HepG2 (cell line): ENCODE measurements around the gene HAT1. TPM values are rescaled to one million over a fixed set of nuclear protein-coding genes. Genes with fewer than 3 reads are reported as not detected.
A peak's percentile ranks its signal among the peaks of the same experiment; 100 is the strongest.

Experiments used
- ERF ChIP-seq: IDR thresholded peaks from 2 replicates; pipeline ENCODE4 v1.6.1; 2018; ENCODE audit warnings: missing biosample characterization, missing genetic modification reagents
- ETV6 ChIP-seq: sonication (generic); formaldehyde crosslinking; conservative IDR thresholded peaks from 2 replicates; pipeline ENCODE4 v1.4.0; 2020; ENCODE audit warnings: missing genetic modification reagents
- FOSL1 ChIP-seq: sonication (generic); formaldehyde crosslinking; IDR thresholded peaks from 2 replicates; pipeline ENCODE4 v1.9.0; 2021; ENCODE audit warnings: missing genetic modification reagents, borderline replicate concordance
- HDAC1 ChIP-seq: sonication (generic); formaldehyde crosslinking; IDR thresholded peaks from 2 replicates; pipeline ENCODE4 v1.5.1; 2020; ENCODE audit warnings: mild to moderate bottlenecking, missing genetic modification reagents
- PITX1 ChIP-seq: sonication (generic); formaldehyde crosslinking; IDR thresholded peaks from 2 replicates; pipeline ENCODE4 v1.5.1; 2020; ENCODE audit warnings: mild to moderate bottlenecking, missing genetic modification reagents
- RCOR2 ChIP-seq: IDR thresholded peaks from 2 replicates; pipeline ENCODE4 v1.6.1; 2016; ENCODE audit warnings: missing biosample characterization, missing genetic modification reagents
- RNF2 ChIP-seq: fragments of 450-650 bp; conservative IDR thresholded peaks from 2 replicates; pipeline ENCODE4 v1.6.1; 2016; ENCODE audit warnings: low read depth
- SRSF9 ChIP-seq: fragments of 200-400 bp; formaldehyde crosslinking; IDR thresholded peaks from 2 replicates; pipeline ENCODE4 v1.6.1; 2018; ENCODE audit warnings: borderline replicate concordance, mild to moderate bottlenecking, low read depth, low read length; ENCODE audit not compliant: insufficient read depth, poor library complexity, severe bottlenecking
- U2AF2 ChIP-seq: fragments of 200-400 bp; formaldehyde crosslinking; IDR thresholded peaks from 2 replicates; pipeline ENCODE4 v1.6.1; 2017; ENCODE audit warnings: low read depth, mild to moderate bottlenecking, low read length
- ZNF138 ChIP-seq: sonication (generic); formaldehyde crosslinking; IDR thresholded peaks from 2 replicates; pipeline ENCODE4 v1.5.0; 2020; ENCODE audit warnings: mild to moderate bottlenecking, low read depth, missing genetic modification reagents
- ZNF510 ChIP-seq: sonication (generic); formaldehyde crosslinking; IDR thresholded peaks from 2 replicates; pipeline ENCODE4 v1.4.0; 2020; ENCODE audit warnings: low read depth, mild to moderate bottlenecking, missing genetic modification reagents
- ZNF557 ChIP-seq: sonication (generic); formaldehyde crosslinking; IDR thresholded peaks from 2 replicates; pipeline ENCODE4 v1.4.0; 2020; ENCODE audit warnings: missing genetic modification reagents
- ZNF605 ChIP-seq: sonication (generic); formaldehyde crosslinking; IDR thresholded peaks from 2 replicates; pipeline ENCODE4 v1.8.0; 2022; ENCODE audit warnings: mild to moderate bottlenecking, missing genetic modification reagents
- ZNF629 ChIP-seq: sonication (generic); formaldehyde crosslinking; conservative IDR thresholded peaks from 2 replicates; pipeline ENCODE4 v1.5.0; 2020; ENCODE audit warnings: missing genetic modification reagents
- ZNF660 ChIP-seq: sonication (generic); formaldehyde crosslinking; IDR thresholded peaks from 2 replicates; pipeline ENCODE4 v1.5.1; 2020; ENCODE audit warnings: mild to moderate bottlenecking, low read depth, missing genetic modification reagents, borderline replicate concordance
- ZNF674 ChIP-seq: sonication (generic); formaldehyde crosslinking; IDR thresholded peaks from 2 replicates; pipeline ENCODE4 v1.5.0; 2020; ENCODE audit warnings: low read depth, mild to moderate bottlenecking, missing genetic modification reagents
- ZNF878 ChIP-seq: sonication (generic); formaldehyde crosslinking; IDR thresholded peaks from 2 replicates; pipeline ENCODE4 v1.8.1; 2023; ENCODE audit warnings: mild to moderate bottlenecking, missing genetic modification reagents, moderate library complexity
- polyA plus RNA-seq, 8 experiments: library from polyadenylated mRNA; depleted of rRNA in 3 of 8; stranded (reverse) in 7 of 8; unstranded in 1 of 8; fragments of >200 nt; fragmentation: Illumina TruSeq in 4 of 8; extraction: Trizol in 4 of 8; gene quantifications; 2 replicates each; pipeline versions ENCODE4 v1.2.1 to v1.2.3, GENCODE V29; 2011 to 2016; ENCODE audit warnings: low read depth in 4 of 8, missing spikeins in 1 of 8, mixed read lengths in 1 of 8; ENCODE audit not compliant: insufficient read depth in 1 of 8
- total RNA-seq, 5 experiments: library from RNA; depleted of rRNA; stranded (reverse); fragments of >200 nt; fragmentation: Illumina TruSeq; extraction: Trizol; gene quantifications; 2 replicates each; pipeline ENCODE4 v1.2.3, GENCODE V29; 2016; ENCODE audit warnings: low read depth in 1 of 5
- TF ChIP-seq, protein P1 (sequence below): sonication (generic); formaldehyde crosslinking; IDR thresholded peaks from 2 replicates; pipeline ENCODE4 v1.4.0; 2020; ENCODE audit warnings: missing genetic modification reagents
- TF ChIP-seq, protein P2 (sequence below): sonication (generic); formaldehyde crosslinking; IDR thresholded peaks from 2 replicates; pipeline ENCODE4 v1.8.1; 2023; ENCODE audit warnings: mild to moderate bottlenecking, inconsistent platforms, moderate library complexity, missing genetic modification reagents, borderline replicate concordance
- TF ChIP-seq, protein P3 (sequence below): sonication (generic); formaldehyde crosslinking; IDR thresholded peaks from 2 replicates; pipeline ENCODE4 v1.5.0; 2020; ENCODE audit warnings: missing genetic modification reagents
- TF ChIP-seq, protein P4 (sequence below): IDR thresholded peaks from 2 replicates; pipeline ENCODE4 v1.6.1; 2012; ENCODE audit warnings: low read depth, low read length, improper control_type of control experiment

Gene HAT1
- total and polyA plus RNA-seq, 2 of the 13 experiments (the other 11 are each of a cell fraction or from before 2014, with no cell fraction given) = 45.4 to 119 TPM

DNA sequence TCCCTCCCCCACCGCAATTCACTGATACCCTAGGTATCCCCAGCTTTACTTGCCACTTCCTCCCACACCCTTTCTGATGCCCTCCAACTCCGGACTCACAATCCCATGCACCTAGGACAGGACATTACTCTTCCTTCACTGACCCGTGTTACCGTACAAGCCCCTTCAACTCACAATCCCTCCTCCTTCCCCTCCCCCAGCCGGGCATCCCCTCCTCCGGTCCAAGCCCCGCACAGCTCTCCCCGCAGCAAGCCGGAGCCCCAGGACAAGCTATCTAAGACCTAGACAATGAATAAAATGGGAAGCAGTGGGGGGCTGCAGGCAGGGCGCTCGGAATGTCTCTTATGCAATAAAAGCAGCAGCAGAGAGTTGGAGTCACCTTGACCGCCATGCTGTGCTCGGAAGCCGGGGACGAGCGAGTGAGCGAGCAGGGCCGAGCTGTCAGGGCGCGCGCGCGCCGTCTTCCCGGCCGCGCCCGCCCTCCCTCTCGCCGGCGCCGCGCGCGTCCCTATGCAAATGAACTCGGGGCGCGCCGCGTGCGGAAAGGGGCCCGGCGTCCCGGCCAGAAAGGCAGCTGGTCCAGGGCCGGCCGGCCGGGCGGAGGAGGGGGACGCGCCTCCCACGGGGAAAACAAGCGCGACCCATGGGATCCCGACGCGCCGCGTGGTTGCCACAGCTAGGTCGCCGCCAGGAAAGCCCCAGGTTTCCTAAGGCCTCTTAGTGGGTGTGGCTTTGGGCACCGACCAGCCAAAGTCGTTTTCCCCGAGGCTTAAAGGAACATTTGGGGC is 28.2 kb upstream of the HAT1 start, which contains the start of gene SLC25A12 (continued):
- TF ChIP-seq, protein P1, sequence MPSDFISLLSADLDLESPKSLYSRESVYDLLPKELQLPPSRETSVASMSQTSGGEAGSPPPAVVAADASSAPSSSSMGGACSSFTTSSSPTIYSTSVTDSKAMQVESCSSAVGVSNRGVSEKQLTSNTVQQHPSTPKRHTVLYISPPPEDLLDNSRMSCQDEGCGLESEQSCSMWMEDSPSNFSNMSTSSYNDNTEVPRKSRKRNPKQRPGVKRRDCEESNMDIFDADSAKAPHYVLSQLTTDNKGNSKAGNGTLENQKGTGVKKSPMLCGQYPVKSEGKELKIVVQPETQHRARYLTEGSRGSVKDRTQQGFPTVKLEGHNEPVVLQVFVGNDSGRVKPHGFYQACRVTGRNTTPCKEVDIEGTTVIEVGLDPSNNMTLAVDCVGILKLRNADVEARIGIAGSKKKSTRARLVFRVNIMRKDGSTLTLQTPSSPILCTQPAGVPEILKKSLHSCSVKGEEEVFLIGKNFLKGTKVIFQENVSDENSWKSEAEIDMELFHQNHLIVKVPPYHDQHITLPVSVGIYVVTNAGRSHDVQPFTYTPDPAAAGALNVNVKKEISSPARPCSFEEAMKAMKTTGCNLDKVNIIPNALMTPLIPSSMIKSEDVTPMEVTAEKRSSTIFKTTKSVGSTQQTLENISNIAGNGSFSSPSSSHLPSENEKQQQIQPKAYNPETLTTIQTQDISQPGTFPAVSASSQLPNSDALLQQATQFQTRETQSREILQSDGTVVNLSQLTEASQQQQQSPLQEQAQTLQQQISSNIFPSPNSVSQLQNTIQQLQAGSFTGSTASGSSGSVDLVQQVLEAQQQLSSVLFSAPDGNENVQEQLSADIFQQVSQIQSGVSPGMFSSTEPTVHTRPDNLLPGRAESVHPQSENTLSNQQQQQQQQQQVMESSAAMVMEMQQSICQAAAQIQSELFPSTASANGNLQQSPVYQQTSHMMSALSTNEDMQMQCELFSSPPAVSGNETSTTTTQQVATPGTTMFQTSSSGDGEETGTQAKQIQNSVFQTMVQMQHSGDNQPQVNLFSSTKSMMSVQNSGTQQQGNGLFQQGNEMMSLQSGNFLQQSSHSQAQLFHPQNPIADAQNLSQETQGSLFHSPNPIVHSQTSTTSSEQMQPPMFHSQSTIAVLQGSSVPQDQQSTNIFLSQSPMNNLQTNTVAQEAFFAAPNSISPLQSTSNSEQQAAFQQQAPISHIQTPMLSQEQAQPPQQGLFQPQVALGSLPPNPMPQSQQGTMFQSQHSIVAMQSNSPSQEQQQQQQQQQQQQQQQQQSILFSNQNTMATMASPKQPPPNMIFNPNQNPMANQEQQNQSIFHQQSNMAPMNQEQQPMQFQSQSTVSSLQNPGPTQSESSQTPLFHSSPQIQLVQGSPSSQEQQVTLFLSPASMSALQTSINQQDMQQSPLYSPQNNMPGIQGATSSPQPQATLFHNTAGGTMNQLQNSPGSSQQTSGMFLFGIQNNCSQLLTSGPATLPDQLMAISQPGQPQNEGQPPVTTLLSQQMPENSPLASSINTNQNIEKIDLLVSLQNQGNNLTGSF = no peak
- TF ChIP-seq, protein P2, sequence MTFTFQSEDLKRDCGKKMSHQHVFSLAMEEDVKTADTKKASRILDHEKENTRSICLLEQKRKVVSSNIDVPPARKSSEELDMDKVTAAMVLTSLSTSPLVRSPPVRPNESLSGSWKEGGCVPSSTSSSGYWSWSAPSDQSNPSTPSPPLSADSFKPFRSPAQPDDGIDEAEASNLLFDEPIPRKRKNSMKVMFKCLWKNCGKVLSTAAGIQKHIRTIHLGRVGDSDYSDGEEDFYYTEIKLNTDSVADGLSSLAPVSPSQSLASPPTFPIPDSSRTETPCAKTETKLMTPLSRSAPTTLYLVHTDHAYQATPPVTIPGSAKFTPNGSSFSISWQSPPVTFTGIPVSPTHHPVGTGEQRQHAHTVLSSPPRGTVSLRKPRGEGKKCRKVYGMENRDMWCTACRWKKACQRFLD (CRISPR knock-in tag) = peak; percentile 66; the same call in 1 of the 2 replicates
- TF ChIP-seq ERF (CRISPR knock-in tag) (peak; percentile 47; the same call in 1 of the 2 replicates), ZNF629 (CRISPR knock-in tag) (no peak), PITX1 (CRISPR knock-in tag) (peak; percentile 52), U2AF2 (no peak), FOSL1 (CRISPR knock-in tag) (no peak), ZNF605 (CRISPR knock-in tag) (no peak), ZNF510 (CRISPR knock-in tag) (no peak), ZNF557 (no peak), ZNF674 (CRISPR knock-in tag) (no peak), SRSF9 (no peak), RNF2 (no peak), ZNF138 (CRISPR knock-in tag) (0 out of 2 replicates have a peak, but pooled peaks have one; percentile 37), ZNF660 (no peak), ZNF878 (CRISPR knock-in tag) (no peak), ETV6 (CRISPR knock-in tag) (0 out of 2 replicates have a peak, but pooled peaks have one; percentile 13), HDAC1 (CRISPR knock-in tag) (peak; percentile 77), RCOR2 (no peak)
- TF ChIP-seq, protein P3, sequence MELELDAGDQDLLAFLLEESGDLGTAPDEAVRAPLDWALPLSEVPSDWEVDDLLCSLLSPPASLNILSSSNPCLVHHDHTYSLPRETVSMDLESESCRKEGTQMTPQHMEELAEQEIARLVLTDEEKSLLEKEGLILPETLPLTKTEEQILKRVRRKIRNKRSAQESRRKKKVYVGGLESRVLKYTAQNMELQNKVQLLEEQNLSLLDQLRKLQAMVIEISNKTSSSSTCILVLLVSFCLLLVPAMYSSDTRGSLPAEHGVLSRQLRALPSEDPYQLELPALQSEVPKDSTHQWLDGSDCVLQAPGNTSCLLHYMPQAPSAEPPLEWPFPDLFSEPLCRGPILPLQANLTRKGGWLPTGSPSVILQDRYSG (CRISPR knock-in tag) = no peak
- TF ChIP-seq, protein P4, sequence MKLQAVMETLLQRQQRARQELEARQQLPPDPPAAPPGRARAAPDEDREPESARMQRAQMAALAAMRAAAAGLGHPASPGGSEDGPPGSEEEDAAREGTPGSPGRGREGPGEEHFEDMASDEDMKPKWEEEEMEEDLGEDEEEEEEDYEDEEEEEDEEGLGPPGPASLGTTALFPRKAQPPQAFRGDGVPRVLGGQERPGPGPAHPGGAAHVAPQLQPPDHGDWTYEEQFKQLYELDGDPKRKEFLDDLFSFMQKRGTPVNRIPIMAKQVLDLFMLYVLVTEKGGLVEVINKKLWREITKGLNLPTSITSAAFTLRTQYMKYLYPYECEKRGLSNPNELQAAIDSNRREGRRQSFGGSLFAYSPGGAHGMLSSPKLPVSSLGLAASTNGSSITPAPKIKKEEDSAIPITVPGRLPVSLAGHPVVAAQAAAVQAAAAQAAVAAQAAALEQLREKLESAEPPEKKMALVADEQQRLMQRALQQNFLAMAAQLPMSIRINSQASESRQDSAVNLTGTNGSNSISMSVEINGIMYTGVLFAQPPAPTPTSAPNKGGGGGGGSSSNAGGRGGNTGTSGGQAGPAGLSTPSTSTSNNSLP = no peak
